HS-5 (cell line): ENCODE data around the gene SH3TC1.
A peak's percentile ranks its signal among the peaks of the same experiment; 100 is the strongest.

Experiments used
- DNase-seq: peaks from one replicate; pipeline ENCODE4 v3.0.0-alpha.2; 2012; ENCODE audit warnings: low read depth

SH3TC1 gene

GRCh38 chr4:8276358-8277240 is 77.5 kb downstream of the SH3TC1 start:
- DNase-seq, result no peak

- DNase-seq, result no peak
These were observed 78.4 kb downstream of the SH3TC1 start for GRCh38 chr4:8277356-8278008.

GRCh38 chr4:8278009-8278395 is 78.9 kb downstream of the SH3TC1 start:
- no peak for DNase-seq

- peak; percentile 53 for DNase-seq
These were observed 79.6 kb downstream of the SH3TC1 start for GRCh38 chr4:8278421-8279287.

GRCh38 chr4:8279321-8280157 is 80.4 kb downstream of the SH3TC1 start:
- DNase-seq, result no peak

GRCh38 chr4:8280158-8280875 is 81.2 kb downstream of the SH3TC1 start:
- DNase-seq, result no peak

GRCh38 chr4:8280876-8281440 is 81.9 kb downstream of the SH3TC1 start:
- no peak for DNase-seq

GRCh38 chr4:8281519-8282133 is 82.5 kb downstream of the SH3TC1 start:
- DNase-seq, result no peak

GRCh38 chr4:8282134-8282641 is 83.1 kb downstream of the SH3TC1 start:
- no peak for DNase-seq

GRCh38 chr4:8282742-8283141 is 83.7 kb downstream of the SH3TC1 start:
- no peak for DNase-seq

- DNase-seq, result no peak
These were observed 84.1 kb downstream of the SH3TC1 start for GRCh38 chr4:8283161-8283560.

GRCh38 chr4:8283631-8284121 is 84.6 kb downstream of the SH3TC1 start:
- no peak for DNase-seq

GRCh38 chr4:8284391-8284790 is 85.3 kb downstream of the SH3TC1 start:
- DNase-seq, result no peak

- no peak for DNase-seq
These were observed 86.3 kb downstream of the SH3TC1 start for GRCh38 chr4:8285143-8285975.

- no peak for DNase-seq
These were observed 87.1 kb downstream of the SH3TC1 start for GRCh38 chr4:8285976-8286718.

GRCh38 chr4:8286719-8287342 is 87.7 kb downstream of the SH3TC1 start:
- no peak for DNase-seq
